ENCODE results near the gene DCST1.

DNA sequence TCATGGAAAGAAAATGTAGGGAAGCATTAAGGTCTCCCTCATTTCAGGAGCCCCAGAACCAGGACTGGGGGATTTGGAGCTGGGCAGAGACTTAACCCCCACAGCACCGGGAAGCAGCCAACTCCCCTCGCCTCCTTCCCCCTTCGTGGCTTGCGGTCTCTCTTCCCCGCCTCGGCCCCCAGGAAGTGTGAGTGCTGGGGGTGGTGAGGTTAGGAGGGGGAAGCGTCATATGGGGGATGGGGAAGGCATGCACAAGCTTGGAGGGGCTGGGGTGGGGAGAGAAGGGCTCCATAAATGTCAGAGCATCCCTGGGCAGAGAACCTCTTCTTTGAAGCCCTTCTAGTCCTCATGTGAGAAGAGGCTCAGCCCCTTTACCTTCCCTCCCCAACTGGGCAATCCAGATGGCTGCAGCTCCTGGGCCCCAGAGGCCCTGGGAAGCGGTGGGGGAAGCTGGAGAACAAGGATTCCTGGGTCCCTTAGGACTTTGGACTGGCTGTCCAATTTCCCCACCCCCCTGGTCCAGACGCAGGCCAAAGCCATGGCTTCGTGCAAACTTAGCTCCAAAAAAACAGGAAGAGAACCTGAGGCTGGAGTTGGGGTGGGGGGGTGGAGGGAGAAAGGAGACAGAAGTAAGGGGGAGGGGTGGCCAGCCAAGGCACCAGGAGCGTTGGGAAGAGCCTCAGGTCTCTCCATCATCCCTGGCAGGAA is 23.3 kb upstream of the DCST1 start:
- TF ChIP-seq, protein P1, sequence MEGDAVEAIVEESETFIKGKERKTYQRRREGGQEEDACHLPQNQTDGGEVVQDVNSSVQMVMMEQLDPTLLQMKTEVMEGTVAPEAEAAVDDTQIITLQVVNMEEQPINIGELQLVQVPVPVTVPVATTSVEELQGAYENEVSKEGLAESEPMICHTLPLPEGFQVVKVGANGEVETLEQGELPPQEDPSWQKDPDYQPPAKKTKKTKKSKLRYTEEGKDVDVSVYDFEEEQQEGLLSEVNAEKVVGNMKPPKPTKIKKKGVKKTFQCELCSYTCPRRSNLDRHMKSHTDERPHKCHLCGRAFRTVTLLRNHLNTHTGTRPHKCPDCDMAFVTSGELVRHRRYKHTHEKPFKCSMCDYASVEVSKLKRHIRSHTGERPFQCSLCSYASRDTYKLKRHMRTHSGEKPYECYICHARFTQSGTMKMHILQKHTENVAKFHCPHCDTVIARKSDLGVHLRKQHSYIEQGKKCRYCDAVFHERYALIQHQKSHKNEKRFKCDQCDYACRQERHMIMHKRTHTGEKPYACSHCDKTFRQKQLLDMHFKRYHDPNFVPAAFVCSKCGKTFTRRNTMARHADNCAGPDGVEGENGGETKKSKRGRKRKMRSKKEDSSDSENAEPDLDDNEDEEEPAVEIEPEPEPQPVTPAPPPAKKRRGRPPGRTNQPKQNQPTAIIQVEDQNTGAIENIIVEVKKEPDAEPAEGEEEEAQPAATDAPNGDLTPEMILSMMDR (conservative IDR thresholded peaks at IDR 0.05), result no peak
- TF ChIP-seq ZFX (IDR thresholded peaks at IDR 0.05), result no peak

Data from C4-2B (cell line).